K562 (cell line): ENCODE data around the gene ILK. TPM values are rescaled to one million over a fixed set of nuclear protein-coding genes. Genes with fewer than 3 reads are reported as not detected.
A peak's percentile ranks its signal among the peaks of the same experiment; 100 is the strongest.

Experiments
- CC2D1A ChIP-seq: fragments of 450-650 bp; IDR thresholded peaks from 2 replicates; pipeline ENCODE4 v1.6.1; 2017; ENCODE audit warnings: mild to moderate bottlenecking
- MLLT1 ChIP-seq, 2 experiments: fragments of 450-650 bp; IDR thresholded peaks; 2 replicates each; pipeline ENCODE4 v1.6.1; 2016
- MXI1 ChIP-seq: IDR thresholded peaks from 2 replicates; pipeline ENCODE4 v1.6.1; 2011; ENCODE audit warnings: low read depth, mild to moderate bottlenecking, improper control_type of control experiment, low read length
- OTX1 ChIP-seq: fragments of 450-650 bp; formaldehyde crosslinking; IDR thresholded peaks from 2 replicates; pipeline ENCODE4 v1.4.0; 2022; ENCODE audit warnings: mild to moderate bottlenecking
- PATZ1 ChIP-seq: fragments of 250-450 bp; sonication (Bioruptor Pico); IDR thresholded peaks from 2 replicates; pipeline ENCODE4 v1.5.0; 2020; ENCODE audit warnings: mild to moderate bottlenecking, borderline replicate concordance
- SRSF9 ChIP-seq: fragments of 200-400 bp; formaldehyde crosslinking; IDR thresholded peaks from 2 replicates; pipeline ENCODE4 v1.6.1; 2017; ENCODE audit warnings: low read depth, low read length, borderline replicate concordance
- THRB ChIP-seq: fragments of 450-650 bp; formaldehyde crosslinking; conservative IDR thresholded peaks from 2 replicates; pipeline ENCODE4 v1.4.0; 2022; ENCODE audit warnings: mild to moderate bottlenecking, missing genetic modification characterization
- ZBTB2 ChIP-seq: fragments of 450-650 bp; IDR thresholded peaks from 2 replicates; pipeline ENCODE4 v1.6.1; 2016; ENCODE audit warnings: antibody characterized with exemption
- ZBTB26 ChIP-seq: fragments of 450-650 bp; formaldehyde crosslinking; IDR thresholded peaks from 2 replicates; pipeline ENCODE4 v1.4.0; 2022; ENCODE audit warnings: missing genetic modification characterization
- ZBTB33 ChIP-seq: sonication (generic); formaldehyde crosslinking; IDR thresholded peaks from 2 replicates; pipeline ENCODE4 v1.8.1; 2023; ENCODE audit warnings: mild to moderate bottlenecking, missing genetic modification reagents
- ZBTB7A ChIP-seq: IDR thresholded peaks from 2 replicates; pipeline ENCODE4 v1.6.1; 2011; ENCODE audit warnings: low read depth, mild to moderate bottlenecking, low read length, moderate library complexity, borderline replicate concordance; ENCODE audit not compliant: control insufficient read depth
- ZBTB8A ChIP-seq: fragments of 450-650 bp; IDR thresholded peaks from 2 replicates; pipeline ENCODE4 v1.6.1; 2018; ENCODE audit warnings: mild to moderate bottlenecking, moderate library complexity; ENCODE audit not compliant: partially characterized antibody
- ZNF175 ChIP-seq: fragments of 200-800 bp; sonication (Bioruptor generic); IDR thresholded peaks from 2 replicates; pipeline ENCODE4 v1.6.1; 2016; ENCODE audit warnings: low read depth, mild to moderate bottlenecking, missing genetic modification characterization, missing compliant biosample characterization
- polyA plus RNA-seq, 8 experiments: library from polyadenylated mRNA; depleted of rRNA in 4 of 8; stranded (reverse) in 5 of 8; unstranded in 3 of 8; fragments of >200 nt; fragmentation: Nextera tagmentation in 2 of 8; fragmentation: Illumina TruSeq in 1 of 8; extraction: Ambion mirVana in 2 of 8; extraction: Trizol in 1 of 8; gene quantifications; 2 replicates each; pipeline versions ENCODE4 v1.2.1 to v1.2.3, GENCODE V29; 2011 to 2014; ENCODE audit warnings: inconsistent platforms in 1 of 8, missing spikeins in 1 of 8
- total RNA-seq, 7 experiments: library from RNA; depleted of rRNA in 6 of 7; stranded (reverse); fragments of >200 nt in 6 of 7; fragmentation: Illumina TruSeq in 2 of 7; extraction: Trizol in 2 of 7; gene quantifications; 2 replicates each; pipeline versions ENCODE4 v1.2.1 to v1.2.3, GENCODE V29; 2011 to 2021; ENCODE audit warnings: low replicate concordance in 1 of 7

The ILK gene
- total and polyA plus RNA-seq, 9 of the 15 experiments (the other 6 are each of a cell fraction or from before 2014, with no cell fraction given): 43.3 to 95.9 (median 58.9) TPM

GRCh38 chr11:6655790-6656583 is 52.4 kb downstream of the ILK start, which contains the start of gene DCHS1 (continued):
- TF ChIP-seq THRB: 0 out of 2 replicates have a peak, but pooled peaks have one; percentile 52
- TF ChIP-seq MXI1: no peak
- TF ChIP-seq PATZ1 (CRISPR knock-in tag): no peak
- no peak for TF ChIP-seq SRSF9
- TF ChIP-seq CC2D1A: 0 out of 2 replicates have a peak, but pooled peaks have one; percentile 15
- TF ChIP-seq ZBTB33 (CRISPR knock-in tag): no peak
- no peak for TF ChIP-seq ZBTB8A
- TF ChIP-seq ZBTB26: peak; percentile 56; the same call in 1 of the 2 replicates
- peak in 1 of 2 experiments; percentile 17; a peak in 1 of 4 replicates for TF ChIP-seq MLLT1 (IDR thresholded peaks at IDR 0.05)
- TF ChIP-seq ZBTB7A: peak; percentile 46; the same call in 1 of the 2 replicates
- TF ChIP-seq ZBTB2: 0 out of 2 replicates have a peak, but pooled peaks have one; percentile 27
- no peak for TF ChIP-seq ZNF175 (CRISPR knock-in tag)
- TF ChIP-seq OTX1: peak; percentile 63; the same call in 1 of the 2 replicates
